Measurements from ENCODE around the gene HOXC11.

The HOXC11 gene

DNA sequence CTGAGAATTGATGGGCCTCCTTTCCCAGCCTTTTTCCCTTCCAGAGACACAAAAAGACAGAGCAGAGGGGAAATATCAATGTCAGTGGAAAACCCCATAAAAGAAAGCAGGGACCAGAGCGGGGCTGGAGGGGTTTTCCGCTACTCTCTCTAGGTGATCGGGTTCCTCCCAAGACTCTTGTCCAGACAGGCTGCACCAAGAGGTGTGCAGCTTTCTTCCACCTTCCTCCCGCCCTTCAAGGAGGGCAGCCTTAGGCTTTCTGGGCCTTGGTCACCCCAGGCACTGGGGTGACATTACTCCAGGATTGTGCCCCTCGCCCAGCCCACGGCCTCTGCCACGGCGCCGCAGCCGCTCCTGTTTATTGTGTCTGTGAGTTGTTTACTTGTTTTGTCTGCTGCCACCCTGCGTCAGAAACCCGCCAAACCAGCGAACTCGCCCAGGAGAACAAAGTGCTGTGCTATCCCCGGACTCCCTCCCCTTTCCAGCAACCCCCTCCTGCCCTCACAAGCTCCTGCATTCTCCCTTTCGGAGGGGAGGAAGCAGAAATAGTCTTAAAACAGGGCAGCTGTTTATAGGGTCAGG, 48.6 kb downstream of the HOXC11 start:
- DNase-seq (ENCODE audit: low read depth in 2 of 2): no peak

DNA sequence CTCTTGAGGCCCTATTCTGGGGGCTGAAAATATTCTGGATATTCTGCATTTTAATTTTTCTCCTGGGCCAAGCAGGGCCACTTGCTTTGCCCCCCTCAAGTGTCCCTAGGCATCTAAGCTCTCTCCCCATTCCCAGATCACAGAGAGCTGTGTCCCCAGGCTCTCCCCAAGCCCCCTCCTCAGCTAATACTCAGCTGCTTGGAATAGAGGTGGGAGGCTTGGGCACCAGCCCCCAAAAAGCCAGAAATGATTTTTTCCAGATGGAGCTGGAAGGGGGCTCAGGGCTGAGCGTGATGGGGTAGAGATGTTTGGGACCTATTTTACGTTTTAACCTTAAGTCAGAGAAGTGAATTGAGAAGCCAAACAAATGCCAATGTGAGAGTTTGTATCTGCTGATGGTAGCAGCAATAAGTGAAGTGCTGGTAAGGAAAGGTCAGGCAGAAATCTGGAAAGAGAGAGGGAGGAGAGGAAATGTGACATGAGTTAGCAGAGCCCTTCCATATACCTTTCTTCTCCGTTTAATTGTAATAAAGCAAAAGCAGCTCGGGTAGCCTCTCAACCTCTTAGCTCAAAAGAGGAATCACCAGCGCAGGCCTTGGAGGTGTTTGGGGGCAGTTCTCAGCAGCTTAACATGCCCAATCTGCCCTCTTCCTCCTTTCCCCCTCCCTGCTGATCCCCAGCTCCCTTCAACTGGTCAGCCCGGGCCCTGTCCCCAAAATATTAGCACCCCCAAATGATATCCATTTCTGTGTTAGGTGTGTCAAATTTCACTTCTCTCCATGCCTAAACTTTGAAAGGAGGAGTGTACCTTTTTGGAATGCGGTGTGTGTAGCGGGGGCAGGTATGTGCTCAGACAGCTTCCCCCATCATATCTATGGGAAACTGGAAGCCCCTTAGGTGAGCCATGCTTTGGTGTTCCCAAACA, 50.3 kb downstream of the HOXC11 start:
- no peak for DNase-seq (ENCODE audit: low read depth in 2 of 2)

DNA sequence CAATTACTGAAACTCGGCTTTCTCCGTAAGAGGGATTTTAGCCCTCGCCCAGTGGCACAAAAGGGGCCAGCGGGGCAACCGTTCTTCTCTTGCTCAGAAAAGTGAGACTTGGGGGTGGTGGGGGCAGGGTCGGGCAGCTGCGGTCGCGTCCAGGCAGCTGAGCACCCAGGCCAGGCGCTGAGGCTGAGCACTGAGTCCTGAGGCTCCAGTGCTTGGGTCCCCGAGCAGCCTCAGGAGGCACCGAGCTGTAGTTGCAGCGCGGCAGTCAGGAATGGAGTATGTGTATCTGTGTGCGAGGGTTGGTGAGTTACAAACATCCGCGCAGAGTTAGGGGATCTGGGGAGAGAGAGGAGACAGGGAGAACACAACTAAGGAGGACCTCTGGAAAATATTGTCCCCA, 51.2 kb downstream of the HOXC11 start:
- DNase-seq (ENCODE audit: low read depth in 2 of 2): no peak

DNA sequence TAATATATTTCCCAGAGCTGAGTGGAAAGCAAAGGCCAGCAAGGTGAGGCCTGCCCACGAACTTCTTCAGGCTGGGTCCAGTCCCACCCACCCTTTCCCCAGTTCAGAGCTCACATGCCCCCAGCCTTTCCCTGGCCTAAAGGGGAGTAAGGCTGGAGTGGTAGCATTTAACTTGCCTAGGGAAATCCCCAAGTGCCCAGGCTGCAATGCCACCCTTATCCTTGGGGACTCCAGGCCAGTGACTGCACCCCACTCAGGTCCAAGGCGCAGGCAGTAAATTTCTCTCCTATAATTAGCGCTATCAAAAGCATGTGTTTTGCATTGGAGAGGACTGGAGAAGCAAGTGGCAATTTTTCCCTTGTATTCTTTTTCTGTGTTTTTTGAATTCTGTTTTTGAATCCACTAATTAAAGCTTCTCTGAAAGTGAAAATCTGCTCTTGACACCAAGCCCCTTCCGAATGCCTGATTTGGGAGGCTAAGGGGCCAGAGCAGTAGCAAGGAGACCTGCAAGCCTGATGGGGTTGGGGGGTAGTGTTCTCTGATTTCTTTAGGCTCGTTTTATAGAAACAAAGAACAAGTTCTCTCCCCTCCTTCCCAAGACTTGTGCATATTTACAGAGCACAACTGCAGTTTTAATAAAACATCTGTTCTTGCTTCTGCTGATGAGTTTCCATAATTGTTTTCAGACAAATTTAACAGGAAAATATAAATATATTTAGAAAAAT, 51.8 kb downstream of the HOXC11 start:
- no peak for DNase-seq (ENCODE audit: low read depth in 2 of 2)

DNA sequence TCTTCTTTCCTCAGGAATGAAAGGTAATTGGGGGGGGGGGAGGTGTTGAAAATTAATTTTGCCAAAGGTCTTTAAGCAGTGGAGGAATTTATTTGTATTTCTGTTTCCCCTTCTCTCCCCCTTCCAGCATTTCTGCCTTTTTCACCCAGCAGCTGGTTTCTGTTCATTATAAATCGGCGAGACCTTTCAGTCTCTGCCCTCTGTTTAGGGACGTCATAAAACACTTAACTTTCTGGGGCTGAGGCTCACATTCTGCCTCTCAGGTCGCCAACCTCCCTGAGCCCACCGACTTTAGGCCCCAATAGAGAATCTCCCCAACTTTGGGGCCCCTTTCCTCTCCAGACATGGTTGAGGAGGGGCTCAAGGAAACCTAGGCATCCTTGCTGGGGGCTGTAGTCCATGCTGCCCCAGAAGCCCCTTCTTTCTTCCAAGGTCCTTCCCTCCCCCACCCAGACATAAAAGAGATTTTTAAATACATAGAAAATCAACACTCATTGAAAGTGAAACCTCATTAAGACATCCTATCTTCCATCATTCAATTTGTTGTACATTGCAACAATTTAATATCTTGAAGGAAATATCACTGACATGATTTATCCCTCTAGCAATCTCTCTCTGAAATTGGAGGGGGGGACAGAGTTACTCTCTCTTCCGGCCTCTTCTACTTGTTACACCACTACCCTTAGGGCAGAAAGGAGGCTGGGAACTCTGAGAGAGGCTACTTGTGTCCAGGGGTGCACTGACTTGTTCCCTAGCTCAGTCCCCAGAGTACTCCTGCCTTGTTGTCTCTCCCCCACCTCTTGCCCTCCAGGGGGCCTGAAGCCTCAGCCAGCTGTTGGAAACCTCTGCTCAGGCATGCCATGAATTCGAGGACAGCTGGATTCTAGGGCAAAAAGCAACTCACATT, 52.8 kb downstream of the HOXC11 start:
- DNase-seq (ENCODE audit: low read depth in 2 of 2): no peak

DNA sequence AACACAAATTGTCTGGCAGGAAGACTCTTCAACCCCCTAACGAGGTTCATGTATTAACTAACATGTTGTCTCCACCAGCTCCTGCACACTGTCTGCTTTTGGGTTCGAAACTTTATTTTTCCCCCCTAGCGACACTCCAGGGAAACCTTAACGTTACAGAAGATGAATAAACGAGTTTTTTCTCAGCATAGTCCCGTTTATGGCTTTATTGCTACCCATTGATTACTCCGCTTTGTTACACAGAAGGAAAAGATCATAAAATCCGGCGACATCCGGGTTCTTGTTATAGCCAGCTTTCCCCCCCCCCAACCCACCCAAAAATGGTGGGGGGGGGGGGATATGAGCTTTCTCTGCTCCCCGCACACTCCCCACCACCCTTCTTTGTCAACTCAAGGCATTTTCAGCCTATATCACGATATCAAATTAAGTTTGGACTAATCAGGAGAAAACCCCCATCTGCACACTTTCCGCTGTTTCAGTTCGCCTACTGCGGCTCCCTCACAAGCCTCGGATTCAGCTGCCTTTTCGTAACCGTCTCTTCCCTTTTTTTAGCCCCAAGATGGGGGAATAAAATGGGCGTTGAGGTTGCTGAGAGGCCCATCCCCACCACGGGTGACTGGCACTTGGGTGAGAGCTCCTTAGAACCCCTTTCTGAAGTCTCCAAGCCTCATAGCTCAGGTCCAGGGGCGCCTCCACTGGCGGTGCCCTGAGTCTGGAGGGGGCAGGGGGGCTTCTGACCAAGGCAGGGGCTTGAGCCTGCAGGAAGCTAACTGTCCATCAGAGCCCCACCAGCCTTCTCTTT, 53.9 kb downstream of the HOXC11 start:
- no peak for DNase-seq (ENCODE audit: low read depth in 2 of 2)

Measured in stimulated activated CD4-positive, alpha-beta T cell treated with anti-CD3 and anti-CD28 coated beads, Interleukin-1b, Interleukin-23, amount 100 ng/mL, for 1 hour (primary cell).